HepG2 (cell line): Measurements from ENCODE around the gene LRRC42. TPM values are rescaled to one million over a fixed set of nuclear protein-coding genes. Genes with fewer than 3 reads are reported as not detected.
A peak's percentile ranks its signal among the peaks of the same experiment; 100 is the strongest.

Source experiments
- AHDC1 ChIP-seq: sonication (generic); formaldehyde crosslinking; IDR thresholded peaks from 2 replicates; pipeline ENCODE4 v1.5.1; 2020; ENCODE audit warnings: mild to moderate bottlenecking, missing genetic modification reagents, borderline replicate concordance
- KDM2A ChIP-seq: sonication (generic); formaldehyde crosslinking; IDR thresholded peaks from 2 replicates; pipeline ENCODE4 v1.4.0; 2020; ENCODE audit warnings: low read depth, missing genetic modification reagents, borderline replicate concordance
- MAF1 ChIP-seq: sonication (generic); formaldehyde crosslinking; IDR thresholded peaks from 2 replicates; pipeline ENCODE4 v1.5.0; 2020; ENCODE audit warnings: missing genetic modification reagents, borderline replicate concordance
- MED13 ChIP-seq: sonication (generic); formaldehyde crosslinking; IDR thresholded peaks from 2 replicates; pipeline ENCODE4 v1.5.0; 2020; ENCODE audit warnings: missing genetic modification reagents
- MTERF4 ChIP-seq: sonication (generic); formaldehyde crosslinking; IDR thresholded peaks from 2 replicates; pipeline ENCODE4 v1.8.0; 2023; ENCODE audit warnings: mild to moderate bottlenecking, missing genetic modification reagents
- PAXIP1 ChIP-seq: sonication (generic); formaldehyde crosslinking; conservative IDR thresholded peaks from 2 replicates; pipeline ENCODE4 v1.4.0; 2020; ENCODE audit warnings: mild to moderate bottlenecking, missing genetic modification reagents, moderate library complexity
- PTBP1 ChIP-seq: fragments of 200-400 bp; formaldehyde crosslinking; IDR thresholded peaks from 2 replicates; pipeline ENCODE4 v1.6.1; 2018; ENCODE audit warnings: low read length, low read depth; ENCODE audit not compliant: poor library complexity, severe bottlenecking
- SRF ChIP-seq: IDR thresholded peaks from 2 replicates; pipeline ENCODE4 v1.6.1; 2011; ENCODE audit warnings: mild to moderate bottlenecking, low read depth, low read length, moderate library complexity
- ZBTB42 ChIP-seq: sonication (generic); formaldehyde crosslinking; IDR thresholded peaks from 2 replicates; pipeline ENCODE4 v1.5.0; 2020; ENCODE audit warnings: mild to moderate bottlenecking, missing genetic modification reagents
- ZFP91 ChIP-seq: sonication (generic); formaldehyde crosslinking; IDR thresholded peaks from 2 replicates; pipeline ENCODE4 v1.9.0; 2022; ENCODE audit warnings: missing genetic modification reagents, mild to moderate bottlenecking, borderline replicate concordance
- ZNF138 ChIP-seq: sonication (generic); formaldehyde crosslinking; IDR thresholded peaks from 2 replicates; pipeline ENCODE4 v1.5.0; 2020; ENCODE audit warnings: mild to moderate bottlenecking, low read depth, missing genetic modification reagents
- ZNF746 ChIP-seq: sonication (generic); formaldehyde crosslinking; IDR thresholded peaks from 2 replicates; pipeline ENCODE4 v1.8.0; 2022; ENCODE audit warnings: mild to moderate bottlenecking, missing genetic modification reagents
- polyA plus RNA-seq, 8 experiments: library from polyadenylated mRNA; depleted of rRNA in 3 of 8; stranded (reverse) in 7 of 8; unstranded in 1 of 8; fragments of >200 nt; fragmentation: Illumina TruSeq in 4 of 8; extraction: Trizol in 4 of 8; gene quantifications; 2 replicates each; pipeline versions ENCODE4 v1.2.1 to v1.2.3, GENCODE V29; 2011 to 2016; ENCODE audit warnings: low read depth in 4 of 8, missing spikeins in 1 of 8, mixed read lengths in 1 of 8; ENCODE audit not compliant: insufficient read depth in 1 of 8
- total RNA-seq, 5 experiments: library from RNA; depleted of rRNA; stranded (reverse); fragments of >200 nt; fragmentation: Illumina TruSeq; extraction: Trizol; gene quantifications; 2 replicates each; pipeline ENCODE4 v1.2.3, GENCODE V29; 2016; ENCODE audit warnings: low read depth in 1 of 5

Gene LRRC42
- total and polyA plus RNA-seq, 2 of the 13 experiments (the other 11 are each of a cell fraction or from before 2014, with no cell fraction given) = 30.6 to 43.6 TPM

GRCh38 chr1:54016343-54017282 is 70.5 kb downstream of the LRRC42 start (continued):
- TF ChIP-seq PTBP1 (no peak), SRF (no peak), ZBTB42 (no peak), MAF1 (CRISPR knock-in tag) (no peak), ZNF746 (CRISPR knock-in tag) (no peak), ZFP91 (CRISPR knock-in tag) (0 out of 2 replicates have a peak, but pooled peaks have one; percentile 17), MED13 (CRISPR knock-in tag) (no peak), AHDC1 (CRISPR knock-in tag) (peak; percentile 47; the same call in 1 of the 2 replicates), ZNF138 (no peak), PAXIP1 (CRISPR knock-in tag) (peak; percentile 89), MTERF4 (CRISPR knock-in tag) (no peak), KDM2A (CRISPR knock-in tag) (no peak)
